Stimulated activated CD8-positive, alpha-beta memory T cell treated with anti-CD3 and anti-CD28 coated beads, Interleukin-15, amount 100 ng/mL, for 4 hours (primary cell): ENCODE results near the gene MEN1.

Experiments
- DNase-seq, 2 donors: peaks; one replicate each; pipeline ENCODE4 v3.0.0-alpha.2; 2020; ENCODE audit warnings: low read depth in 2 of 2

Gene MEN1

DNA sequence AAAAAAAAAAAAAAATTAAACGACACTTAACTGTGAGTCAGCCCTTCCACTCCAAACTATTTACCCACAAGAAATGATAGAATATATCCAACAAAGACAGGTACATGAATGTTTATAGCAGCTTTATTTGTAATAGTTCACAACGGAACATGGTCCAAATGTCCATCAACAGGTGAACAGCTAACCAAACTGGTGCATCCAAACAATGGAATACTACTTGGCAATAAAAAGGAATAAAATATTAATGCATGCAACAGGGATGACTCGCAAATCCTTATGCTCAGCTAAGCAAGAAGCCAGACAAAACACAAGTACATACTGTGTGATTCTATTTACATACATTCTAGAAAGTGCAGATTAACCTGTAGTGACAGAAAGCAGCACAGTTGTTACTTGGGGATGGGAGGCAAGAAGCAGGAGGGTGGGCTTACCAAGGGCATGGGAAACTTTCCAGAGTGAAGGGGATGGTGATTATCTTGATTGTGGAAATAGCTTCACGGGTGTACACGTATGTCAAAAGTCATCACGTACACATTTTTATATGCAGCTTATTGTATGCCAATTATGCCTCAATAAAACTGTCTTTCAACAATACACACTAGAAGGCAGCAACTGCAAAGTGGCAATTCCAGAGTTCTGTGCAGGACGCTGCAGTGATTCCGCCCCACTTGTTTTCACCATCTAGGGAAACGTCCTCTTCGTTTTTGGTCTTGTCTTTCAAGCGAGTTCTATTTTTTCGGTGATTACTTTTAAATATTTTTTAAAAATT is 25.4 kb downstream of the MEN1 start:
- DNase-seq = no peak

DNA sequence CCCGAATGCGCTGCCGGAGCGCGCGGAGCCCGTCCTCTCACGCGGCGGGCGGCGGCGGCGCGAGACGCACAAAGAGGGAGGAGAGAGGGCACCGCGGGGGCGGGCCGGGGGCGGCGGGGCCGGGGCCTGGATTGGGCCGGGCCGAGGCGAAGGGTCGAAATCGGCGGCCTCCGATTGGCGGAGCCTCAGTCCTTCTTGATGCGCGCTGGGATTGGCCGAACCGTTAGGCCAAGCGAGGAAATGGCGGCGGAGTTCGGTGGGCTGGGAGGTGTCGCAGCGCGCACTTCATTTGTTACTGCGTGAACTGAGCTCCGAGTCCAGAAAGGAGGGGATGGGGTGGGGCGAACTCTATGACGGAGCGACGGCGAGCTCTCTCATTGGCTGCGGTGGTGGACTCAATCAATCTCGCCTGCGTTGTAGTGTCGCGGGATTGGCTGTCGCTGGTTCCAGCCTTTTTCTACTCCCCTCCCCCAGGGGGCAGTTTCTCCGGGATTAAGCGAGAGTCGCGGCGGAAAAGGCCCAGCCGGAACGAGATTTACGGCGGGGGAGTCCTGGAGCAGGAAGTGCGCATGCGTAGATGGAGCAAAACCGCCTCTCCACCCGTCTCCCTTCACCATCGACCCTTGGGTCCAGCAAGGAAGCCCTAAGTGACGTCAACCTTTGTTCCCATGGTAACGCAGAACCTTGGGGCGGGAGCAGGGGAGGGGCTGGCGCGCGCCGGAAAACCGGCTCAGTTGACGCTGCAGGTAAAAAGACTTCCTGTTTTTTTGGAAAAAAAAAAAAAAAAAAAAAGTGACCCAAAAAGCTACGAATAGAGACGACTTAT is 31.7 kb downstream of the MEN1 start, which contains the start of gene SF1:
Gene SF1 (minus strand): TSS at position 70 of the 826 bp plus-strand sequence. CDS start 150 bp downstream, outside the sequence.
- DNase-seq = peak; percentile 96 to 99

DNA sequence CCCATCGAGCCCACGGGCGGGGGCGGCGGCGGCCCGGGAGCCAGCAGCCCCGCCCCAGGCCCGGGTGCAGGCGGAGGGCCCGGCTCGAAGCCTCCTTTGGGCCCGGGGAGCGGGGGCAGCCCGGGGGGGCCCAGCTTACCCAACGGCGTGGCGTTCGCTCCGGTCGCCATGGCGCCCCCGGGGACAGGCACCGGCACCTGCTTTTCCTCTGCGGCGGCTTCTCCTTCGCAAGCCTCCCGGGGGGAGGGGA is 32.2 kb downstream of the MEN1 start:
- DNase-seq = no peak

DNA sequence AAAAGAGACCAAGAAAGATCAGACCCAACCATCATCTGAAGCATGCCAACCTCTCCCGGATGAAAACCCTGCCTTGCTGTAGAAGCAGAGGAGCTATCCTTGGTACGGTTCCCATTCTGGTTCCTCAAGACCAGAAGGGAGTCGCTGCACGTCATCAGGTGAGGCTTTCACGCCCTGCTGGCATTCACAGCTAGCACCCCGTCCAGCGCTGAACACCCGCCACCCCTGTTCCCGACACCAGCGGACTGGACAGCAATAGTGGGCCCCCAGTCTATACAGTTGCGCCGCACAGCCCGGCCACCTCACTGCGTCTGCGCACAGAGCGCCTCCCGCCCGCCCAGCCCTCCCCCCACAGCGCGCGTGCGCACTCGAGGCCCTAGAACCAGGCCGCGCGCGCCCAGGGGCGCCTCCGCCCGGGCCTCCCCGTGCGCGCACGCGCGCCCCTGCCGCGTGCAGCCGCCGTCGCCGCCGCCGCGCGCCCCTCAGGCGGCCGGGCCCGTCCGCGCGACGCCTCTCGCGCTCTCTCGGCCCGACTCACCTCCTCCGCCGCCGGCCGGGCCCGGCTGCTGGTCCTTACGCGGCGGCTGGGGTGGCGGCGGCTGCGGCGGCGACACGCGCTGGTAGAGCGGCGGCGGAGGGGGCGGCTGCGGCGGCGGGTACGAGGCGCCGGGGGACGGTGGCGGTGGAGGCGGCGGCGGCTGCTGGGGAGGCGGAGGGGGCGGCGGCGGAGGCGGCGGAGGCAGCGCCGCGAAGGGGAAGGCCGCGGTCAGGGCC is 32.7 kb downstream of the MEN1 start:
- DNase-seq = peak; percentile 54 to 69

DNA sequence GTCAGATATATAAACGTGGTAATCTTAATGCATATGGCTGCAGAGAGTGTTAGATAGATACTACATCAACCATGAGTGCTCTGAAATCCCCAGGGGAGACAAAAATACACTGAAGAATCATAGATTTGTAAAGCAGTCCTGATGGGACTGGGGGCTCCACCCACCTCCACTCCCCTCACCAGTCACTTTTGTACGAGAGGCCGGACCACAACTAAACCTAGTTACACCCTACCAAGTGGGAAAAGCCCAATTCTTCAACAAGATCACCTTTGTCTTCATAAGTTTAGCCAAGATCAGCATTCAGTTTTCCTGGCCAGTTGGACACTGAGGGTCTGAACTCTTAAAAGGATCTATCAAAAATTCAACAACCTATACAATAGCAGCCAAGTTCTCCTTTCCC is 33.5 kb downstream of the MEN1 start:
- no peak for DNase-seq

DNA sequence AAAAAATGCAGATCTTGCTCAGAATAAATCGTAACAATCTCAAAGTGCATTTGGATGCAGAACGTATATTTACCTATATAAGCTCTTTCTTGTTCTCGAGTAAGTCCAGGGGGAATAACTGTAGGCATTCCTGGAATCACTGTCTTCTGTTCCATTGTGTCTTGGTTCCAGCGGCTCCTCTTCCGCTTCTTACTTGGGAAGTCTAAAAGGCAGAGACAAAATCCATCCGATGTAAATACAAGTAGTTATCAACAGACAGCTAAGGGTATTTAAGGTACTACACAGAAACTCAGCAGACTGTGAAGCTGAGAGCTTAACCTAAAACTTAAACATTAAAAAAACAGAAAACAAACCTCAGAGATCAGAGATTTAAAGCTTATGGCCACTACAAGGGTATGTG is 33.9 kb downstream of the MEN1 start:
- DNase-seq = no peak

DNA sequence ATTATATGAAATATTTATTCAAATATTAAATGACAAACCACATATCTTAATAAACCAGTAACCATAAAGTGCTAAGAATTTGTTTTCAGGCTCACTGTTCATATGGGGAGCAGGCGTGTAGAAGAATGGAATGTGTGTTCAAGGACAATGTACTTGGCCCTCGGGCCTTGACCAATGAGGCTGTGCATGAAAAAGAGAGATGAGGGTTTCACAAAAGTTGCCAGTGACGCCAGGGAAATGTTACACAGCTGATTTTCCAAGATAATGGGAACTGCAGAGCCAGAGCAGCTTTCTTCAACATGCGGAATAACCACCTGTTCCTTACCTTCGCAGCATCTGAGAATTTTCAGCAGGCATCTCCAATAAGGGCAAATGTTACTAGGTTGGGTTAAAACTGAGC is 36.2 kb downstream of the MEN1 start:
- no peak for DNase-seq

DNA sequence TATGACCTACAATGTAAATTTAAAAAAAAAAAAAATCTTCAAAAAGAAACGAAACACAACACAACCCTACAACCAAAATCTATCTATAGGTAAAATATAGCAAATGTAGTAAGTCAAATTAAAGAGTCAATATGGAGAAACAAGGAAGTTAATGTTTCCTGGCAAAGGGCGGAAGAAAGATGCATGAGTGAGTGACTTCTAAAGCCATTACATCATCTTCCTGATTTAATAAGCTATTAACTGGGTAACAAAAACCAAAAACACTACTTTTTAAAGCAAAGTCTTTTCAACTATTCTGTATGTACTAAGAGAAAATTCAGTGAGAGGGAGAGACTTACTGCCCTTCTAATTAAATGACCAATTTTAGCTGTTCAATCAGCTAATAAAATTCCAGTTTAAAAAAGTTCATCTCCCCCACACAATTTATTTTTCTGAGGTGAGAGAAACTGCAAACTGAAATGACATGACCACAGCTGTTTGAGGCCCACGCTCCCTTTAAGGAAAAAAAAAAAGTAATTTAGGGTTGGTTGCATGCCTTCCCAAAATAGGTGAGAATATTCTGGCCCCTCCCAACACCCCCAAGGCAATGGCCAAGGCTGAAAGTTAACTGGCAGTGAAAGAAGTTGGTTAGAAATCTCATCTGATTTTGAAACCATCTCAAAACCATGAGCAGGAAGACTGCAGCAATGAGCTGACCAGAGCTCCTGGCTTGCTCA is 37.9 kb downstream of the MEN1 start:
- no peak for DNase-seq

DNA sequence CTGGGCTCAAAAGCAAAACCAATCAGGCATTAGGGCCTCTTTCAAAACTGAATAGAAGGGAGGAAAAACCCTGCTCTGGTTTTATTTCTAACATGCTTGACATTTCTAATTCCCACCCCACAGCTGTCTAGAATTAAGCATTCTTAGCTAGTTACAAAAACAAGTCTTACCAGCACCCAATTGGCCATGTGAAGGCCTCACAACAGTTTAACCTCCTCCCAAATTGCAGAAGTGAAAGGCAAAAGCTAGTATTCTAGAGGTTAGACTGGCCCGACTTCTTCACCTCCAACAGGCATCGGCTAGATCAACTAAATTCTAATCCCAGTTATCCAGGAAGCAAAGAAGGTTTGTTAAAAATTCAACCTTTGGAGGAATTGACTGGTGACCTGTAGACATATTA is 38.5 kb downstream of the MEN1 start:
- DNase-seq = no peak

DNA sequence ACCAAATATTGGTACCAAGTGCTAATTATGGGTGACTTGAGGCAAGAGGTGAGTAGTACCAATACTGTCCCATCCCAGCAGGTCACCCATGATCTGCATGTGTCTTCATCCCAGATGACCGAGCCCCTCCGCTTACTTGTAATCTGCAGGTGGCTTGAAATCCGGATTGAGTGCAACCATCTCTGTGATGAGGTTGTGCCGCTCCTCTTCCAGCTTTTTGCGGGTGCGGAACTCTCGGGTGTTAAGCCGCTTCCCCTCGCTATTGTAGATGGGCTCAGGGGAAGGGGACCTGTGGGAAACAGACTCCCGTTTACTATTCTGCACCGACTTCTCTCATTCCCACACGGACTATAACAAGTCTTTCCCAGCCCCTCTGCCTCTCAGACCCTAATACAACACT is 40.2 kb downstream of the MEN1 start:
- DNase-seq = no peak

DNA sequence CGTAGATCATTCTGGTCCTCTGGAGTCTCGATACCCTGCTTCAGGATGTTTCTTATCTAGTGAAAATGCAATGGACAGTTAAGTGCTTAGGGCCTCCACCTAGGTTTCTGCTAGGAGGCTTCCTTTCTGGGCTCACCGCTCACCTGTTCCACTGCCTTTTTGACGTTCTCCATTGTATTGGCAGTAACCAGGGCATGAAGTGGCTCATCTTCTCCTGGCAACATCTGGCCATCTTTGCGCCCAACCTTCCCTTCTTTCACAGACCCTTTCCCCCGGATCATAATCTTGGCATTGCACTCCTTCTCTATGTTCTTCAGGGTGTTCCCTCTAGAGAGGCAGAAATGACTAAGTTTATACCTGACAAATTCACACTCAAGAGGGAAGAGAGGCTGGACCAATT is 41.1 kb downstream of the MEN1 start:
- no peak for DNase-seq

DNA sequence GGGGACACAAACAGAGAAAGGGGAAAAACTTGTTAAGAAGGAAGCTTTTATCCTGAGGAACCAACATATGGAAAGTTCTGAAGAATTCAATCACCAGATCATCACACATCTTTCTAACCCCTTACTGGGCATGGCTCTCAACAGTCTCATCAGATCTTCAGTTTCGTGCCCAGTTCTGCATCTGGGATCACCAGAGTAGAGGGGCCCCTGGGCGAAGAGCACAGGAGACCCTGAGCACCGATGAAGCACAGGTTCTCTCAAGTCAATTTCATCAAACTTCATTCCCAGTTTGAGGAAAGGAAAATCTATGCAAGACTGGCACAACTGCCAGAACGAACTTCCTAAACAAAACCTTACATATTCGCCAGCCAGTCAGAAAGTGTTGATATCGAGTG is 42.1 kb downstream of the MEN1 start:
- DNase-seq = no peak

DNA sequence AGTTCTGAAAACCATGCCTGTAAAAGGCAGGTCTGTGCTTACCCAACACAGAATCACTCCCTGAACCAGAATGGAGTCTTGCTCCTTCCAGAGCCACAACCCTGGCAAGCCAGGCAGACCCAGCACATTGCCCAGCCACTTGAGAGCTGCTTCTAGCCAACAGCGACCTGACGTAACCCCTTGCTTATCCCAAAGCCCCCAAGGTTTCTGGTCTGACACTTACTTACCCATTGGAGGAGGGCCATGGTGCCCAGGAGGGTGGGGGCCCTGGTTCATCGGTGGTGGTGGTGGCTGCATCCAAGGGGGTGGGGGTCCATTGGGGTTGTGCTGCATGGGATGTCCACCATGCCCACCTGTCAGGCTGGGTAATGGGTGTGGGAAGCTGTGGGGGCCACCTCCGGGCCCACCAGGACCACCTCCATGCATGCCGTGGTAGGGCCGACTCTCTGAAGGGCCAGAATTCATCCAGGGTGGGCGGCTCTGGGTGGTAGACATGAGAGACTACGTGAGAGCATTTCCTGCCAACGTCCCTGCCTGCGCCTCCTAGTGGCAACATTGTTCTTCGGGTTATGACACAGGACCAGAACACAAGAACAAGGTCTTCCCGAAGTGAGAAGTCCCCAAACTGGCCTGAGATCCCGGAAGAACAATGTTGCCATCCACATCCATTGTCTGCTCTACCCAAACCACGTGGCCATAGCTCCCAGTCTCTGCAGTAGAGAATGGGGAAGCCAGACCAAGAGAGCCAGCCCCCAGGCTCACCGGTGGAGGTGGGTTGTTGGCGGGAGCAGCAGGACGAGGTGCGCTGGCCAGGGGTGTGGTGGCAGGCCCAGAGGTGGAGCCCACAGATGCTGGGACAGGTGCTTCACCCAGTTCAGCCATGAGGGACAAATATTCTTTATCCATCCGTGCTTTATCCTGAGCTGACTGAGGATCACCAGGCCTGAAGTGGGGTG is 42.7 kb downstream of the MEN1 start:
- DNase-seq = peak; percentile 37 to 62

DNA sequence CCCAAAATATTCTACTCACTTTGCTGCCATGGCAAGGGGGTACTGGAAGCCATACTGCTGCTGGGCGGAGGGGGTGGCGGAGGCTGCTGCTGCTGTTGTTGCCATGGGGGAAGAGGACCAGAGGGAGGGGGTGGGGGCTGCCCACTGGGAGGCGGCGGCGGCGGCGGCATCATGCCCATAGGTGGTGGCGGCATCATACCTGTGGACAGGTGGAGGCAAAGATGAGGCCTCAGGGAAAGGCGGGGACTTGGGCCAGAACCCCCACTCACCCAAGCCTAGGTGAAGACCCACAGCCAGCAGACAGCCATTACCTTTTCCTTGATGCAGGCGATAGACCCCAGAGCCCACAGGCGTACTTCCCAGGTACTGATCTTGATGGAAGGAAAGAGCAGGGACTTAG is 43.5 kb downstream of the MEN1 start:
- DNase-seq = no peak

DNA sequence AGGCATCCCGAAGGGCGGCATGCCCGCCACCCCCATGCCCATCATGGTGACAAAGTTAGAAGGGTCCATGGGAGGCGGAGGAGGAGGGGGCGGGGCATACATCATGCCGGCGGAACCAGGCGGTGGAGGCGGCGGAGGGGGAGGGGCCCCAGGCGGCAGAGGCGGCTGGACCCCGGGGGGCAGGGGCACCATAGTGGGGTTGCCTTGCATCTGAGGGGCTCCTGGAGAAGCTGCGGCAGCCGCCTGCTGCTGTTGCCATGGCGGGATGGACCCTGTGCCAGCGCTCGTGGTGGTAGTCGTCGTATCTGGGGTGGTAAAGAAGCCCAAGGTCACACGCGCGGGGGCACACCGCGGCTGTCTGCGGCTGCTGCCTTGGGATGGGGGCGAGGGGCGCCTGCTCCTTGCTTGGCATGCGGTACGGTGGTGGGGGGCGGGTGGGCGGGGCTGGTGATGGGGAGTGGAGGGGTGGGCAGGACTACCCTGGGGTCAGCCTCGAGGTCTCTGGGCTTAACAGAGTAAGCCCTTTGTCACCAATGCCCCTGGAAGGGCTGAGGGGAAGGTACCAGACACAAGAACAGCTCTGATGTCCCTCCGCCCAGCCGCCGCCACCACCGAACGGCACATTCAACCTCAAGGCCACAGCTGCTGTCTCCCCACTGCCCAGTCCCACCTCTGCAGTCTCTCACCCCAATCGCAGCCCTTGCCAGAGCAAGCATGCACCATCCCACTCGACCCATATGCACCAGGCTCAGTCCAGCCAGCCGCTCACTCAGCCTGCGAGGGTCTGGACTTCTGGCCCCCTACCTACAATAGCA is 44.3 kb downstream of the MEN1 start:
- DNase-seq = no peak

DNA sequence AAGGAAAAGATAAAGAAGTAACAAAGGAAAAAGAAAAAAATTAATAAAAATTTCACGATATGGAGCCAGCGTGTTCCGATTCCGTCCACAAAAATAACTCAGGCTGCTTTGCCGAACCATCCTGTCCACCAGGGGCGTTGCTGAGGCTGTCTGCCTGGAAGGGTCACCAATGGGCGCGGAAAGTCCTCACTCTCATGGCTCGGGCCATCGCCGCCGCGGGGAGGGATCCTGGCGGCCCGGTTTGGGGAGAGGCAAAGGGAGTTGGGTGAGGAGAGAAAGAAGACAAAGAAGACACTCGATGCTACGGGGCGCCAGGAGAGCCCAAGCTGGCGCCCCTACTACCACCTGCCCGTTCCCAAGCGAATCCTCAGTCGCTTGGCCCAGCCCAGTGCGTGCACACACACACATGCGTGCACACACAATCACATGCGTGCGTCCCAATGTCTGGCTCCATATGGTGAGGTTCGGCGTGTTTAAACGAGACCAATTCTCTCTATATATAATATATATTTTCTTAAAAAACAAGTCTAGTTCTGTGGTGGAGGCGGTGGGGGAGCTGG is 45.0 kb downstream of the MEN1 start:
- no peak for DNase-seq

DNA sequence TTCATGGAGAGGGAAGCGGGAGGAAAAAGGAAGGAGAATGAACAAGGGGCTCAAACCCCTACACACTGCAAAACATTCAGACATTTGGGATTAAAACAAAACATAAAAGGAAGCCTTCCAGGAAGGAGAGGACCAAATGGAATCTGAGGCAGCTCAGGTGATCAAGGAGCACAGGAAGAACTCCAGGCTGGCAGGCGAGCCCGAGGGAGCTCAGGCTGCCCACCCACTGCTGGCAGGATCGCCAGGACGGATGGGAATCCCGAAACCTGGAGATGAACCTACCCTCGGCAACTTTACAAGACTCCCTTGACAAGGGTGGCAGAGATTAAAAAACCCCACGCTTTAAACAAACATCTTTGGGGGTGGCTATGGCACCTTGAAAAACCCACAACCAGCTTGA is 45.6 kb downstream of the MEN1 start:
- DNase-seq = no peak

DNA sequence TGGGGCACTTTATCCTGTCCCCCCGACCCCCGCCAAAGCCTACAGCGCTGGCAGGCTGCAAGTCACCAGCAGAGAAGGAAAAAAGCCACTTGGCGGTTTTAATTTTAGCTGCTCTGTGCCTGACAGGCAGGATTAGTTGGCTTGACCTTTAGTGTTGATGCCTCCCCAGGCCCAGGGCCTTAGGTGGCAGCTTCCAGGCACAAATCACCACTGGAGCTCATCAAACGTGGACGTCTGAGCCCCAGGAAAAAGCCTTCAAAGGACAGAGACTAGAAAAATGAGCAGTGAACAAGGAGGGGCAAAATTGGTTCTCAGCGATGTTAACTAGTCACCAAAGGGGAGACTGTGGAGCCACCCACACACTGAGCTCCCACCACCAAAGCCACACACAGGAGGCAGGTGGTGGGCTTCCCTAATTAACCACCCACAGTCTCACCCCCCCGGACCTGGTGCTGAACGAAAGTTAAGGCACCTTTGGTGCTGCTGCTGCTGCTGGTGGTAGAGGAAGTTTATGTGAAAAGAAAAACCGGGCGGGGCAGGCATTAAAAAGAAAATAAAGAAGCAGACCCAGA is 46.2 kb downstream of the MEN1 start:
- DNase-seq = peak; percentile 51 to 65

DNA sequence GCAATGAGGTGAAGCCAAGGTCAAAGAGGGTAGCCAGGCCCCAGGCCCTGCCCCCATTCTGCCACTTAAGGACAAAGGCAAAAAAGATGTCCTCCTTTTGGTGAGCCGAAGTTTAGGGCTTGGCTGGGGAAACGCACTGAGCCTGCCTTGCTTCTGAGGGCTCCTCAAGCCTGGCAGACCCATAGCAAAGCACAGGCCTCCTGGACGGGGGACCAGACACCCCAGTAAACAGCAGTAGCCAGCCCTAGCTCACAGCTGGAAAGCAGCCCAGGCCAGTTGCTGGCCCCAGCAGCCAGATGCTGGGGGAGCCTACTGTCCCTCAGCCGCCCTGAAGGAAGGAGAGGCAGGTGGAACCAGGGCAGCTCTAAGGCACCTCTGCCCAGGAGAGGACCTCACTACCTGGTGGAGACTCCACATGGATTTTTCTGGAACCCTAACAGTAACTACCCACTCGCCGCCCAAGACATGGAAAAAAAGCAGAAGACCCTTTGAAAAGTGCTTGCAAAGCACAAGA is 46.8 kb downstream of the MEN1 start:
- DNase-seq = no peak
